Activated CD8-positive, alpha-beta memory T cell treated with anti-CD3 and anti-CD28 coated beads, Interleukin-2, amount 10 ng/mL, durations not matched to agents 7 days and 5 days (primary cell): Measurements from ENCODE around the gene PAGE5. TPM values are rescaled to one million over a fixed set of nuclear protein-coding genes. Genes with fewer than 3 reads are reported as not detected.
A peak's percentile ranks its signal among the peaks of the same experiment; 100 is the strongest.

Source experiments
- ATAC-seq: fragments of 150-1000 bp; cut with Tn5 transposase; one replicate; pipeline ENCODE4 v1.10.0; 2021; ENCODE audit warnings: moderate library complexity
- CTCF ChIA-PET: fragments of 350-600 bp; sonication (Branson Sonifier 250); formaldehyde crosslinking; loops from one replicate; lab custom pipeline; 2021; ENCODE audit warnings: antibody characterized with exemption; lab: Charles Lee
- DNase-seq: peaks from one replicate; pipeline ENCODE4 v3.0.0-alpha.2; 2020
- H3K27ac Mint-ChIP-seq: one replicate; pipeline ENCODE4 v1.8.0; 2021; ENCODE audit warnings: mild to moderate bottlenecking, mixed read lengths
- H3K27me3 Mint-ChIP-seq: one replicate; pipeline ENCODE4 v1.8.0; 2021; ENCODE audit warnings: mixed read lengths
- H3K36me3 Mint-ChIP-seq: one replicate; pipeline ENCODE4 v1.8.0; 2021; ENCODE audit warnings: mild to moderate bottlenecking, mixed read lengths
- H3K4me1 Mint-ChIP-seq: one replicate; pipeline ENCODE4 v1.8.0; 2021; ENCODE audit warnings: mixed read lengths
- H3K4me3 Mint-ChIP-seq: one replicate; pipeline ENCODE4 v1.8.0; 2021; ENCODE audit warnings: mild to moderate bottlenecking, moderate library complexity, mixed read lengths
- H3K9me3 Mint-ChIP-seq: one replicate; pipeline ENCODE4 v1.8.0; 2022; ENCODE audit warnings: low read depth, mixed read lengths
- total RNA-seq, 2 experiments: library from RNA; stranded (reverse); gene quantifications; one replicate each; pipeline ENCODE4 v1.2.3, GENCODE V29; 2021

The PAGE5 gene, protein sequence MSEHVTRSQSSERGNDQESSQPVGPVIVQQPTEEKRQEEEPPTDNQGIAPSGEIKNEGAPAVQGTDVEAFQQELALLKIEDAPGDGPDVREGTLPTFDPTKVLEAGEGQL
- total RNA-seq: under 1 TPM in 1 of 2 experiments, not detected in 1; 0.47 TPM

DNA sequence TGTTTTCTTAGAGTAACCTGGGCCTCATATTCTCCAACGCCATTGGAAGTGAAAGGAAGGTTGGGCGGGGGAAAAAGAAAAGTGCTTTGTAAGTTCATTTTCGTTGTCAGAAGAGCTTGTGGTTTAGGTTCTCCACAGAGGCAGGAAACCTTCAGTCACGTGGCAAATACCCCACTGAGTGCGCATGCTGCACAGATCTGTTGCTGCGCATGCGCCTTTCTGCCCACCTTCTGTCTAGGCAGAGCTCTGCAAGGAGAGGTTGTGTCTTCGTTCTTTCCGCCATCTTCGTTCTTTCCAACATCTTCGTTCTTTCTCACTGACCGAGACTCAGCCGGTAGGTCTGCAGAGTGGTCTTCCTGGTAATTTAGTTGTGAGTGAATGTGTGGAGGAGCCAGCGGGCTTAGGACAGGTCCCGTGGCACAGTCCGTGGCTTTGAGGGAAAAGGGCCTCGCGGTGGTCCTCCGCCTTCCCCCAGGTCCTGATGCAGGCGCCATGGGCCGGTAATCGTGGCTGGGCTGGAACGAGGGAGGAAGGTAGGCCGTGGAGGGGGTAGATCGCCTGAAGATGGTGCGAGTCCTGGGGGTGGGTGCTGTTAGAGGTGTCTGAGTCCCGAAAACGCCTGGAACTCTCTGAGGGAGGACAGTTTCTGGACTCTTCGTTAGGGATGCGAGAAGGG is at the start of gene PAGE5:
TSS of gene PAGE5 (plus strand) at position 228 of the 676 bp plus-strand sequence. CDS start 1,037 bp downstream, outside the sequence.
- DNase-seq (peak; percentile 36), ATAC-seq (no peak)
- H3K27me3 Mint-ChIP-seq: peaks cover 2% of the 10 kb centered on the region
- CTCF ChIA-PET: no interaction called here
- H3K4me1 Mint-ChIP-seq: peaks cover 1% of the 10 kb centered on the region
- peaks cover 2% of the 10 kb centered on the region for H3K9me3 Mint-ChIP-seq
- H3K36me3 Mint-ChIP-seq: no peaks in the 10 kb centered on the region
- H3K27ac Mint-ChIP-seq: no peak within 1 kb of the TSS
- no peak within 1 kb of the TSS for H3K4me3 Mint-ChIP-seq

DNA sequence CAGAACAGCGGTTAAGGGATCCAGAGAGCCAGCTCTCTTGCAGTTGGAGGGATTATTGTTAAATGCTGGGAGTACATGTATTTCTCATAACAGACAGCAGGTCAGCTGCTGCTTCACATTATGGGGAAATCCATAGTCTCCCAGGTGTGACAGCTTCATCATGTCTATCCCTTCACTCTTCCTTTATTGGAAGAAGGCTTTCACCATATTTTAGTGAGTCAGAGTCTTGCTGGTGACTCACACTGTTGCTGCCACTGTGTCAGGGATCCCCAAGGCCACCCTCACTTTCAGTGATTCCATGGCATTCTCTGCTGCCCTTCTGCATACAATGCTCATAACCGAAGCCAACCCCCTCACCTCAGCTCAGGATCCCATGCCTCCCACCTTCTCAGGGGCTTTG is 32.9 kb upstream of the PAGE5 start:
- no peak overlapping the region for H3K4me3 Mint-ChIP-seq
- ATAC-seq: no peak
- no peaks in the 10 kb centered on the region for H3K4me1 Mint-ChIP-seq
- no peaks in the 10 kb centered on the region for H3K36me3 Mint-ChIP-seq
- H3K27ac Mint-ChIP-seq: no peak overlapping the region
- CTCF ChIA-PET: no interaction called here
- no peaks in the 10 kb centered on the region for H3K9me3 Mint-ChIP-seq
- no peak for DNase-seq
- H3K27me3 Mint-ChIP-seq: no peaks in the 10 kb centered on the region

DNA sequence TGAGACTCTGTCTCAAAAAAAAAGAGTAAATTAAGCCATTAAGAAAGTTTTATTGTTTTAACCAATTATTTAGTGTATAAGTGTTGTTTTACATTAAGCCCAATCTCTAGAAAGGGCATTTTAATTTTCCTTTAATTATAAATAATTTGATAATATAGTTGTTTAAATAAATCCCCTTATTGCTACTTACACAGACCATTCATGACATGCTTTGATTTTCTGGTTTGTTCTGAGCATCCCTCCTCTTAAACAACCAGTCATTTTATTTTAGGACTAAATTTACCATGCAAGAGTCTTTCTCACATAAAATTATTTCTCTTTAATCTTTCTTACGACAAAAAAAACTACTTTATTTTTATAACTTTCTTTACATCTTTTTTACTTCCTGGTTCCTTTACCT is 23.5 kb upstream of the PAGE5 start:
- no peaks in the 10 kb centered on the region for H3K4me1 Mint-ChIP-seq
- no peak overlapping the region for H3K27ac Mint-ChIP-seq
- DNase-seq (no peak), ATAC-seq (no peak)
- H3K4me3 Mint-ChIP-seq: no peak overlapping the region
- CTCF ChIA-PET: no interaction called here
- H3K9me3 Mint-ChIP-seq: no peaks in the 10 kb centered on the region
- no peaks in the 10 kb centered on the region for H3K36me3 Mint-ChIP-seq
- no peaks in the 10 kb centered on the region for H3K27me3 Mint-ChIP-seq

DNA sequence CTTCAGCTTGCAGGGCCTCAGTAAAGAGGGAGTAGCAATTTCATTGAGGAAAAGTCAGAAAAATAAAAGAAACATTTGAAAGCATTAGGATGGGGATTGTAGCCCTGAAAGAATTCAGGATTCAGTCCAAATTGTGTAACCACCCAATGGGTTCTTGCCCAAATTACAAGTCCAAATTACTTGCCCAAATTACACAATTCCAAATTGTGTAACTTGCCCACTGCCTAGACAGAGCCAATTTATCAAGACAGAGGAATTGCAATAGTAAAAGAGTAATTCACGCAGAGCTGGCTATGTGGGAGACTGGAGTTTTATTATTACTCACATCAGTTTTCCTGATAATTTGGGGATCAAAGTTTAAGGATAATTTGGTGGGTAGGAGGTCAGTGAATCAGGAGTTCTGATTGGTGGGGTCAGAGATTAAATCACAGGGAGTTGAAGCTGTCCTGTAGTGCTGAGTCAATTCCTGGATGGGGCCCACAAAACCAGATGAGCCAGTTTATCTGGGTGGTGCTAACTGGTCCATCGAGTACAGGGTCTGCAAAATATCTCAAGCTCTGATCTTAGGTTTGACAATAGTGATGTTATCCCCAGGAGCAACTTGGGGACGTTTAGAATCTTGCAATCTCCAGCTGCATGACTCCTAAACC is 18.1 kb upstream of the PAGE5 start:
- Mint-ChIP-seq H3K4me1 (no peaks in the 10 kb centered on the region), H3K4me3 (no peak overlapping the region), H3K27me3 (peaks cover 2% of the 10 kb centered on the region), H3K9me3 (no peaks in the 10 kb centered on the region), H3K27ac (no peak overlapping the region), H3K36me3 (no peaks in the 10 kb centered on the region)
- no peak for DNase-seq
- CTCF ChIA-PET: no interaction called here
- ATAC-seq: no peak

DNA sequence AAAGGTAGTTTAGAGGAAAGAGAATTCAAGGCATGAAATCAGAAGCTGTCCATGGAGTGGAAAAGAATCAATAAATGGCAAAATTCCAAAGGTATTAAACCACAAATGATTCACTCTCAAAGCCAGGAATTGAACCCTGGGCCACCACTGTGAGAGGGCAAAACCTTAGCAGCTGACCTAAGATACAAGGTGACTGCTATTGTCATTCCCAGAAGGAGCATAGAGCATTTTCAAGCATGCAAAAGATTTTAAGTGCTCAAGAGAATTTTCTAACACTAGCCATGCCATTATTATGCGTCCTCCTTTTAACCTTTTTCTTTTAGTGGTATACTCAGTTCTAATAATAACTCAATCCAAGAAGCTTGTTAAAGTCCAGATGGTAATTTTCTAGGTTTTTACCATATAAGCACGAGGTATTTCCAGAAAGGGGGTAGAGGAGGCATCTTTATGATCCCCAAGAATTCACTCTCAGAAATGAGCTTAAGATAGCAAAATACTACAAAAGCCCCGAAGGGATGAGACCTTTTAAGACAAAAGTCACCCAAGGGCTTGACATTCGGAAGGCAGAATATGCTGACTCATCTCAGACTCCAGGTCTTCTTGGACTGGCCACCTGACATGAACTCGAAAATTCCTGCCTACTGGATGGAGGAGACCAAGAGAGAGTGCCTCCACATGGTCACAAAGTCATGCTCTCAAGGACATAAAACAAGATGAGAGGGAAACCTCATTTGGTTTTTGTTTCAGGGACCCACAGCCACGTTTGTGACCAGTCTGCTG is 13.8 kb upstream of the PAGE5 start:
- Mint-ChIP-seq H3K27me3 (peaks cover 2% of the 10 kb centered on the region), H3K36me3 (no peaks in the 10 kb centered on the region), H3K9me3 (no peaks in the 10 kb centered on the region), H3K27ac (no peak overlapping the region), H3K4me1 (no peaks in the 10 kb centered on the region), H3K4me3 (no peak overlapping the region)
- DNase-seq (no peak), ATAC-seq (no peak)
- CTCF ChIA-PET: no interaction called here

DNA sequence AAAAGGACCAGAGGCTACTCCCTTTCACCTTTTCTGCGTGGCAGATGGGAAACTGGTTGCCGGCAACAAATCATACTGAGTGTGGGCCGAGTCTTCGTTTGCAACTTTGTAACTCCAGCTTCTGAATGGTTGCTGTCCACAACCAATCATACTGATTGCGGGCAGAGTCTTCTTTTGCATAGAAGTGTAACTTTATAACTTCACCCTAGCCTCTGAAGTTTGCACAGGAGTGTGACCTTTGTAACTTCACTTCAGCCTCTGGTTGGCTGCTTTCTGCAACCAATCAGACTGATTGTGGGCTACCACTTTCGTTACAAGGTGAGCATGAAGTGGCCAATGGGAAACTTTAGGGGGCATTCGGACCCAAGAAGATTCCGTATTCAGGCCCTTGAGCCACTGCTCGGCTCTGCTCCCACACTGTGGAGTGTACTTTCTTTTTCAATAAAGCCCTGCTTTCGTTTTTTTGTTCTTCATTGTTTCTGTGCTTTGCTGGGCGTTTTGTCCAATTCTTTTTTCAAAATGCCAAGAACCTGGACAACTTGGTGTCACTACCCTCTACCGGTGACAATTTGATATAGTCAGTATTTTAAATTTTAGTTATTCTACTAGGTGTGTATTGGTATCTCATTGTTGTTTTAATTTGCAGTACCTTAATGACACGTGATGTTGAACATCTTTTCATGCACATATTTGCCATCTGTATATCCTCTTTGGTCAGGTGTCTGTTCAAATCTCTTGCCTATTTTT is 9.0 kb upstream of the PAGE5 start:
- H3K27ac Mint-ChIP-seq: no peak overlapping the region
- ATAC-seq (no peak), DNase-seq (no peak)
- no peak overlapping the region for H3K4me3 Mint-ChIP-seq
- CTCF ChIA-PET: no interaction called here
- H3K4me1 Mint-ChIP-seq: no peaks in the 10 kb centered on the region
- peaks cover 2% of the 10 kb centered on the region for H3K27me3 Mint-ChIP-seq
- H3K9me3 Mint-ChIP-seq: no peaks in the 10 kb centered on the region
- H3K36me3 Mint-ChIP-seq: no peaks in the 10 kb centered on the region

DNA sequence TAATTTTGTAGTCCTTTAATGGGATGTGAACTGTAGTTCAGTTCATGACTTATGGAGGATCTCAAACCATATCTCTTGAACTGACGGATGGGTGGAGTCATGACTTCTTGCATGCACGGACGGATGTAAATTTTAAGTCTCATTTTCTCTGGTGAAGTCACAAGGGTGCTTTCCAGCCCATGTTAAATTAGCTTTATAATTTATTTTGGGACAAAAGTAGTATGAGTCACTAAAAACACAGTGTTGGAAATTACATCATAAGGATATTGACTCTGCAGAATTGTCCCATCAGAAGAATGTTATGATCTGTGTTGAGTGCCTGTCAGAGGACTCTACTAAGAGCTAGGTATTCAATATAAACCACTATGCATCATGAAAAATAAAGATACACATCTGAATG is 6.8 kb upstream of the PAGE5 start:
- CTCF ChIA-PET: no interaction called here
- no peaks in the 10 kb centered on the region for H3K36me3 Mint-ChIP-seq
- DNase-seq: no peak
- H3K4me3 Mint-ChIP-seq: no peak overlapping the region
- ATAC-seq: no peak
- no peaks in the 10 kb centered on the region for H3K4me1 Mint-ChIP-seq
- H3K27me3 Mint-ChIP-seq: peaks cover 2% of the 10 kb centered on the region
- no peaks in the 10 kb centered on the region for H3K9me3 Mint-ChIP-seq
- H3K27ac Mint-ChIP-seq: no peak overlapping the region

DNA sequence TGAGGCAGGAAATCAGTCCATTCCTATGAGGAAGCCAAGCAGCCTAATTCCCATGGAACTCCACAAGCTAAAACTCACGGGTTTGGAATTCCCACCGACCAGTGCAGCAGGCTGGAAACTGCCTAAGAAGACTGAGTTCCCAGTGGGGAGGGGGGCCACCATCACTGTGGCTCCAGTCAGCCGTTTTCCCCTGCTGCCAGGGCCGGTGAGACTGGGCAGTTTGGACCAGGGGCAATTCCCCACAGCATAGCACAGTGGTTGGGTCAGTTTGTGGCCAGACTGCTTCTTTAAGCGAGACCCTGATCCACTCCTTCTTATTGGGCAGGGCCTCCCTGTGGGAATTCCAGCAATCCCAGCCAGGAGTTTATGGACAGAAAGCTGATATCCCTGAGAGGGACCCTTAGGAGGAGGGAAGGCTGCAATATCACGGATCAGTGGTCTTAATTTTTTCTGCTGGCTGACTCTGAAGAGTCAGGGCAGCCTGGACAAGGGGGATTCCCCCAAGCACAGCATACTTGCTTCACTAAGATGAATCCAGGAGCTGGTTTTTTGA is 20.7 kb downstream of the PAGE5 start:
- Mint-ChIP-seq H3K9me3 (no peaks in the 10 kb centered on the region), H3K4me1 (no peaks in the 10 kb centered on the region), H3K27me3 (no peaks in the 10 kb centered on the region), H3K36me3 (no peaks in the 10 kb centered on the region), H3K4me3 (no peak overlapping the region), H3K27ac (no peak overlapping the region)
- DNase-seq (no peak), ATAC-seq (no peak)
- CTCF ChIA-PET: no interaction called here

DNA sequence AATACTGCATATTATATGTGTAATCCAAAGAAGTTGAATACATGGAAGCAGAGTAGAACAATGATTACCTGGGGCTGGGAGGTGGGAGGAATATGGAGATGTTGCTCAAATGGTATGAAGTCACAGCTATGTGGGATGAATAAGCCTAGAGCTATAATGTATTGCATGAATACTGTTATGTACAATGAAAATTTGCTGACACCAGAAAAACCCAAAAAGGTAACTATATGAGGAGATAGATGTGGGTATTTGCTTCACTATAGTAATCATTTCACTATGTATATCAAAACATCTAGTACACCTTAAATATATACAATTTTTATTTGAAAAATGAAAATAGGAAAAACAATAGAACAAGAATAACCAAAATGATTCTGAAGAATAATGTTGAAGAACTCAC is 33.4 kb downstream of the PAGE5 start:
- Mint-ChIP-seq H3K4me1 (no peaks in the 10 kb centered on the region), H3K4me3 (no peak overlapping the region), H3K9me3 (no peaks in the 10 kb centered on the region), H3K27ac (no peak overlapping the region), H3K36me3 (no peaks in the 10 kb centered on the region), H3K27me3 (no peaks in the 10 kb centered on the region)
- ATAC-seq (no peak), DNase-seq (no peak)
- CTCF ChIA-PET: no interaction called here

DNA sequence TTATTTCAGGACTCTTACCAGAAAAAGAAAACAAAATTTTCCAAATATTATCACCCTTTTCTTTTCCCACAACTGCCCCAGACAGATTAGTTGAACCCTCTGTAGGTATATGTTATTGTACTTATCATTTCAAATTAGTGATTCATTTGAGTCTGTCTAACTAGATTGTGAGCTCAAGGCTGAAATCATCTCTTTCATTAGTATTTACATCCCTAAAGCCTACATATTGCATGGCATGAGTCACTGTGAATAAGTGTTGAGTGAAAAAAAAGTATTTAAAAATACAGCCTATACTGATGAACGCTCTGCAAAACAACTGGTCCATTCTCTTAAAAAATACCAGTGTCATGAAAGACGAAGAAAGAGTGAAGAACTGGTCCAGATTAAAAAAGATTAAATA is 40.7 kb downstream of the PAGE5 start:
- DNase-seq (no peak), ATAC-seq (no peak)
- H3K4me1 Mint-ChIP-seq: no peaks in the 10 kb centered on the region
- H3K9me3 Mint-ChIP-seq: no peaks in the 10 kb centered on the region
- no peak overlapping the region for H3K27ac Mint-ChIP-seq
- H3K36me3 Mint-ChIP-seq: no peaks in the 10 kb centered on the region
- CTCF ChIA-PET: no interaction called here
- no peak overlapping the region for H3K4me3 Mint-ChIP-seq
- H3K27me3 Mint-ChIP-seq: no peaks in the 10 kb centered on the region

DNA sequence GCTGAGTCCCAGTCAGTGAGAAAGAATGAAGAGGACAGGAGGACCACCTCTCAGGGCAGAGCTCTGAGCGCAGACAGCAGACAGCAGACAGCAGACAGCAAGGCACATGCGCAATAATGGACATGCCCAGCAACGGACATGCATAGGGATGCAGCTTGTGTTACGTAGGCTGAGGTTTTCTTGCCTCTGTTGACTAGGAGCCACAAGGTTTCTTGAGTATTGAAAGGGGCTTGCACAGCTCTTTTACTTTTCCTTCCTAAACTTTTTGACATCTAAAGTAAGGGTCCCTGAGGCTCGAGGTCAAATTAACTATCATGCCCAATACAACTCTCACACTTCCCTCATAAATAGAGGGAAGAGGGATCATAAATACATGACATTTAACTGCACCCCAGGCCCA is 44.7 kb downstream of the PAGE5 start, which contains the start of gene PAGE3:
TSS of gene PAGE3 (minus strand) at position 101 of the 400 bp plus-strand sequence. CDS start 1,013 bp downstream, outside the sequence.
- no peak for DNase-seq
- ATAC-seq: no peak
- H3K9me3 Mint-ChIP-seq: no peaks in the 10 kb centered on the region
- CTCF ChIA-PET: no interaction called here
- H3K36me3 Mint-ChIP-seq: no peaks in the 10 kb centered on the region
- H3K27ac Mint-ChIP-seq: no peak within 1 kb of the TSS
- no peak within 1 kb of the TSS for H3K4me3 Mint-ChIP-seq
- H3K4me1 Mint-ChIP-seq: no peaks in the 10 kb centered on the region
- no peaks in the 10 kb centered on the region for H3K27me3 Mint-ChIP-seq
